Measurements from ENCODE around the gene EHMT1. TPM values are rescaled to one million over a fixed set of nuclear protein-coding genes. Genes with fewer than 3 reads are reported as not detected.
"Not testable (repeated sequence)": the region's sequence is repeated elsewhere in the genome, so short reads cannot be mapped to it uniquely, and the experiment has no call there.

The EHMT1 gene
- total RNA-seq, 1 experiment from 2014 or later: 112 TPM

DNA sequence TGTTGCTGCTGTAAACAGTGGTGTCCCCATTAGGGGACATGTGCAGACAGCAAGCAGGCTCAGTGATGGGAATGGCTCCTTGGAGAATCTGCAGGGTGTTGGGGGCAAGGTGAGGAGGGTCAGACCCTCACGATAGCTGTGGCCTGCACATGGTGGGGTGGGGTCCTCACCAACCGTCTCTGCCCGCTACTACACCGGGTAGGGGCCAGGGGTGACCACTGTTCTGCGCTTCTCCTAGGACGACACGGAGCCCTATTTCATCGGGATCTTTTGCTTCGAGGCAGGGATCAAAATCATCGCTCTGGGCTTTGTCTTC lies 263.7 kb downstream of the EHMT1 start:
- DNase-seq: no peak
- H3K23ac ChIP-seq (ENCODE audit: insufficient read length, low read depth, low read length): no peak overlapping the region
- no peak overlapping the region for H2BK20ac ChIP-seq (ENCODE audit: low read depth, low read length, poor library complexity, severe bottlenecking)
- H3K79me2 ChIP-seq (ENCODE audit: insufficient read depth, low read length): no peaks in the 10 kb centered on the region
- H3K4me1 ChIP-seq (ENCODE audit: insufficient read depth, low read length): no peaks in the 10 kb centered on the region
- no CpG with 5 or more reads among the region's 10 CpGs for WGBS (ENCODE audit: extremely low coverage, insufficient read length, low lambda C conversion rate)
- no peak overlapping the region for H3K18ac ChIP-seq (ENCODE audit: insufficient read length, low read depth, low read length)
- H4K20me1 ChIP-seq (ENCODE audit: control insufficient read depth, insufficient read depth, insufficient read length): no peaks in the 10 kb centered on the region
- no peaks in the 10 kb centered on the region for H3K9me3 ChIP-seq (ENCODE audit: control insufficient read depth, low read depth, low read length)
- no peak overlapping the region for H2BK5ac ChIP-seq (ENCODE audit: insufficient read length, low read length)
- no peaks in the 10 kb centered on the region for H3K27me3 Mint-ChIP-seq (ENCODE audit: low read depth)
- H3K9me3 Mint-ChIP-seq: no peaks in the 10 kb centered on the region
- H3K79me1 ChIP-seq (ENCODE audit: insufficient read depth, low read depth, low read length, poor library complexity, severe bottlenecking): no peaks in the 10 kb centered on the region
- H3K4me3 Mint-ChIP-seq: no peak overlapping the region
- H3T11ph ChIP-seq (ENCODE audit: low read length): no peak overlapping the region
- H3K14ac ChIP-seq (ENCODE audit: insufficient read depth, low read length): no peak overlapping the region
- H2BK120ac ChIP-seq (ENCODE audit: low read depth, low read length, poor library complexity, severe bottlenecking): no peak overlapping the region
- no peak overlapping the region for H2AFZ ChIP-seq (ENCODE audit: low read length)
- peaks cover 6 to 29% (median 18%) of the 10 kb centered on the region in 3 experiments for H3K36me3 Mint-ChIP-seq (ENCODE audit: insufficient read depth in 1 of 3, low read depth in 3 of 3)
- no peak overlapping the region for H3K27ac ChIP-seq (ENCODE audit: insufficient read length, low read depth, low read length)
- no peak overlapping the region for H3K4ac ChIP-seq (ENCODE audit: low read depth, low read length)
- no peak overlapping the region for H2BK15ac ChIP-seq (ENCODE audit: low read depth, low read length)
- H2AK5ac ChIP-seq (ENCODE audit: insufficient read length, low read length): no peak overlapping the region
- H3K27me3 ChIP-seq (ENCODE audit: insufficient read depth, low read length): no peaks in the 10 kb centered on the region
- TF ChIP-seq, protein P1, sequence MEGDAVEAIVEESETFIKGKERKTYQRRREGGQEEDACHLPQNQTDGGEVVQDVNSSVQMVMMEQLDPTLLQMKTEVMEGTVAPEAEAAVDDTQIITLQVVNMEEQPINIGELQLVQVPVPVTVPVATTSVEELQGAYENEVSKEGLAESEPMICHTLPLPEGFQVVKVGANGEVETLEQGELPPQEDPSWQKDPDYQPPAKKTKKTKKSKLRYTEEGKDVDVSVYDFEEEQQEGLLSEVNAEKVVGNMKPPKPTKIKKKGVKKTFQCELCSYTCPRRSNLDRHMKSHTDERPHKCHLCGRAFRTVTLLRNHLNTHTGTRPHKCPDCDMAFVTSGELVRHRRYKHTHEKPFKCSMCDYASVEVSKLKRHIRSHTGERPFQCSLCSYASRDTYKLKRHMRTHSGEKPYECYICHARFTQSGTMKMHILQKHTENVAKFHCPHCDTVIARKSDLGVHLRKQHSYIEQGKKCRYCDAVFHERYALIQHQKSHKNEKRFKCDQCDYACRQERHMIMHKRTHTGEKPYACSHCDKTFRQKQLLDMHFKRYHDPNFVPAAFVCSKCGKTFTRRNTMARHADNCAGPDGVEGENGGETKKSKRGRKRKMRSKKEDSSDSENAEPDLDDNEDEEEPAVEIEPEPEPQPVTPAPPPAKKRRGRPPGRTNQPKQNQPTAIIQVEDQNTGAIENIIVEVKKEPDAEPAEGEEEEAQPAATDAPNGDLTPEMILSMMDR (conservative IDR thresholded peaks at IDR 0.05): no peak
- H4K91ac ChIP-seq (ENCODE audit: insufficient read length, low read depth, low read length): no peak overlapping the region
- no peak overlapping the region for H4K8ac ChIP-seq (replicated peaks; ENCODE audit: insufficient read length, low read depth, low read length)
- H3K9ac ChIP-seq (ENCODE audit: extremely low read depth, insufficient read length, low read length): no peak overlapping the region
- H3K4me2 ChIP-seq (ENCODE audit: insufficient read depth, insufficient read length, low read length): no peak overlapping the region
- H3K56ac ChIP-seq (ENCODE audit: insufficient read length, low read depth, low read length): no peak overlapping the region
- H3K4me1 Mint-ChIP-seq: no peaks in the 10 kb centered on the region
- no peaks in the 10 kb centered on the region for H3K23me2 ChIP-seq (ENCODE audit: insufficient read length, low read depth, low read length, poor library complexity, severe bottlenecking)
- H2BK12ac ChIP-seq (ENCODE audit: insufficient read length, low read depth, low read length): no peak overlapping the region
- no peak overlapping the region for H3K27ac Mint-ChIP-seq
- H4K5ac ChIP-seq (ENCODE audit: insufficient read length, low read depth, low read length): no peak overlapping the region

DNA sequence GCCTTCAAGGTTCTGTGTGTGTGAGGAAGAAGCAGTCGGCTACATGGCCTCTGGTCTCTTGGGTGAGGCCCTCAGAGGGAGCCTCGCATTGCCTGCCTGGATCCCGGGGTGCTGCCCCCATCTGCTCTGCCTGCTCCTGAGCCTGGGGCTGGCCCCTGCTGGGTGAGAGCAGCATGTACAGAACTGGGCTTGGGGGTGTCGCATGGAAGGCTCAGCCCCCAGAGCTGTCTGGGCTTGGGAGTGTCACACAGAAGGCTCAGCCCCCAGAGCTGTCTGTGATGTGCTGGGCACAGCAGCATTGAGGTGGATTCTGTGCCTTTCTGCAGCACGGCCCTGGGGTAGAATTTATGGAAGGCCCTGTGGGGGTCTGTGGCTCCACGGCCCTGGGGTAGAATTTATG lies 265.2 kb downstream of the EHMT1 start:
- not testable (repeated sequence) for H3K14ac ChIP-seq (ENCODE audit: insufficient read depth, low read length); H3K9me3 Mint-ChIP-seq; H3K27ac Mint-ChIP-seq; H3K4ac ChIP-seq (ENCODE audit: low read depth, low read length); H3K27me3 Mint-ChIP-seq (ENCODE audit: low read depth); H4K20me1 ChIP-seq (ENCODE audit: control insufficient read depth, insufficient read depth, insufficient read length); H2AFZ ChIP-seq (ENCODE audit: low read length); H4K8ac ChIP-seq (replicated peaks; ENCODE audit: insufficient read length, low read depth, low read length); H2BK120ac ChIP-seq (ENCODE audit: low read depth, low read length, poor library complexity, severe bottlenecking); H3K4me2 ChIP-seq (ENCODE audit: insufficient read depth, insufficient read length, low read length); H3K56ac ChIP-seq (ENCODE audit: insufficient read length, low read depth, low read length); H3K9me3 ChIP-seq (ENCODE audit: control insufficient read depth, low read depth, low read length); H3K23me2 ChIP-seq (ENCODE audit: insufficient read length, low read depth, low read length, poor library complexity, severe bottlenecking); H3K9ac ChIP-seq (ENCODE audit: extremely low read depth, insufficient read length, low read length); H2BK5ac ChIP-seq (ENCODE audit: insufficient read length, low read length); H3K79me2 ChIP-seq (ENCODE audit: insufficient read depth, low read length); H4K5ac ChIP-seq (ENCODE audit: insufficient read length, low read depth, low read length); H2BK12ac ChIP-seq (ENCODE audit: insufficient read length, low read depth, low read length); H3K23ac ChIP-seq (ENCODE audit: insufficient read length, low read depth, low read length); H3K27ac ChIP-seq (ENCODE audit: insufficient read length, low read depth, low read length); H3T11ph ChIP-seq (ENCODE audit: low read length); DNase-seq; H4K91ac ChIP-seq (ENCODE audit: insufficient read length, low read depth, low read length); H2AK5ac ChIP-seq (ENCODE audit: insufficient read length, low read length); H3K4me3 Mint-ChIP-seq; H3K27me3 ChIP-seq (ENCODE audit: insufficient read depth, low read length); H3K4me1 ChIP-seq (ENCODE audit: insufficient read depth, low read length); H3K18ac ChIP-seq (ENCODE audit: insufficient read length, low read depth, low read length); H3K4me1 Mint-ChIP-seq; H3K79me1 ChIP-seq (ENCODE audit: insufficient read depth, low read depth, low read length, poor library complexity, severe bottlenecking); H2BK15ac ChIP-seq (ENCODE audit: low read depth, low read length); H2BK20ac ChIP-seq (ENCODE audit: low read depth, low read length, poor library complexity, severe bottlenecking)
- H3K36me3 Mint-ChIP-seq (ENCODE audit: insufficient read depth in 1 of 3, low read depth in 3 of 3): peaks cover 6 to 29% (median 18%) of the 10 kb centered on the region in 3 experiments
- WGBS (ENCODE audit: extremely low coverage, insufficient read length, low lambda C conversion rate): no CpG with 5 or more reads among the region's 6 CpGs

All from H9 (cell line).